ENCODE measurements around the gene INF2.
A peak's percentile ranks its signal among the peaks of the same experiment; 100 is the strongest.

The INF2 gene

DNA sequence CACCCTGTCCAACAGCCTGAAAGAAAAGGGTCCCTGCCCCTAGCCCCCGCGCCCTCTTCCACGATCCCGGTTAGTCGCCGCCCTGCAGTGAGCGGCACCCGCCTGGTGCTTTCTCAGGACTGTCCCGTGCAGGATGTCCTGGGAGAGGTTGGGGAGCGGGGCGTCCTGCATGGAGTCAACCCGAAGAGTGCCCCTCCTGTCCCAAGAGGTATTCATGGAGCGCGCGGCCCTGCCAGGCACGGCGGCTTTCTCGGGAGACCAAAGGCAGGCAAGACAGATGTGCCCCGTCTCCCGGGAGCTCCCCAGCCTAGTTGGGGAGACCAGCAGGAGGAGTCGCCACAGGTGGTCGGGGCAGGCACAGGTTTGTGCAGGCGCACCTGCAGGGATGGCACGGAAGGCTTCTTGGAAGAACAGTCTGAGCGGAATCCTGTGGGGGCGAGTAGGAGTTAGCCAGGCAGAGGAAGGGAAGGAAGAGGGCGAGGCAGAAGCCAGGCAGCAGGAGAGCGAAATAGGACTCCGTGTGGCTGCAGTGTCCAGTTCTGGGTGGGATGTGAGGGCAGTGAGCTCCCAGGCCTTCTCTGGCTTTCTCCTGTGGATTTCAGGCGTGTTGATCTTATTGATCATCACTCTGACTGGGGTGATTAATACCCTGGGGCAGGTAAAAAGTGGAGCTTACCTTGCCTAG is 64.3 kb downstream of the INF2 start:
- TF ChIP-seq, protein P1, sequence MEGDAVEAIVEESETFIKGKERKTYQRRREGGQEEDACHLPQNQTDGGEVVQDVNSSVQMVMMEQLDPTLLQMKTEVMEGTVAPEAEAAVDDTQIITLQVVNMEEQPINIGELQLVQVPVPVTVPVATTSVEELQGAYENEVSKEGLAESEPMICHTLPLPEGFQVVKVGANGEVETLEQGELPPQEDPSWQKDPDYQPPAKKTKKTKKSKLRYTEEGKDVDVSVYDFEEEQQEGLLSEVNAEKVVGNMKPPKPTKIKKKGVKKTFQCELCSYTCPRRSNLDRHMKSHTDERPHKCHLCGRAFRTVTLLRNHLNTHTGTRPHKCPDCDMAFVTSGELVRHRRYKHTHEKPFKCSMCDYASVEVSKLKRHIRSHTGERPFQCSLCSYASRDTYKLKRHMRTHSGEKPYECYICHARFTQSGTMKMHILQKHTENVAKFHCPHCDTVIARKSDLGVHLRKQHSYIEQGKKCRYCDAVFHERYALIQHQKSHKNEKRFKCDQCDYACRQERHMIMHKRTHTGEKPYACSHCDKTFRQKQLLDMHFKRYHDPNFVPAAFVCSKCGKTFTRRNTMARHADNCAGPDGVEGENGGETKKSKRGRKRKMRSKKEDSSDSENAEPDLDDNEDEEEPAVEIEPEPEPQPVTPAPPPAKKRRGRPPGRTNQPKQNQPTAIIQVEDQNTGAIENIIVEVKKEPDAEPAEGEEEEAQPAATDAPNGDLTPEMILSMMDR (IDR thresholded peaks at IDR 0.05; ENCODE audit: unreplicated experiment in 3 of 3) = no peak
- peaks cover 18% of the 10 kb centered on the region for H3K36me3 Mint-ChIP-seq (ENCODE audit: low read depth)
- H3K4me1 Mint-ChIP-seq = peaks cover 30% of the 10 kb centered on the region
- H3K9me3 Mint-ChIP-seq = no peaks in the 10 kb centered on the region
- H3K4me3 Mint-ChIP-seq = peak overlapping the region; percentile 91 to 93 (median 93)
- peak overlapping the region in 2 of 3 experiments; percentile 68 to 69 for H3K27ac Mint-ChIP-seq
- H3K27me3 Mint-ChIP-seq (ENCODE audit: low read depth) = no peaks in the 10 kb centered on the region

DNA sequence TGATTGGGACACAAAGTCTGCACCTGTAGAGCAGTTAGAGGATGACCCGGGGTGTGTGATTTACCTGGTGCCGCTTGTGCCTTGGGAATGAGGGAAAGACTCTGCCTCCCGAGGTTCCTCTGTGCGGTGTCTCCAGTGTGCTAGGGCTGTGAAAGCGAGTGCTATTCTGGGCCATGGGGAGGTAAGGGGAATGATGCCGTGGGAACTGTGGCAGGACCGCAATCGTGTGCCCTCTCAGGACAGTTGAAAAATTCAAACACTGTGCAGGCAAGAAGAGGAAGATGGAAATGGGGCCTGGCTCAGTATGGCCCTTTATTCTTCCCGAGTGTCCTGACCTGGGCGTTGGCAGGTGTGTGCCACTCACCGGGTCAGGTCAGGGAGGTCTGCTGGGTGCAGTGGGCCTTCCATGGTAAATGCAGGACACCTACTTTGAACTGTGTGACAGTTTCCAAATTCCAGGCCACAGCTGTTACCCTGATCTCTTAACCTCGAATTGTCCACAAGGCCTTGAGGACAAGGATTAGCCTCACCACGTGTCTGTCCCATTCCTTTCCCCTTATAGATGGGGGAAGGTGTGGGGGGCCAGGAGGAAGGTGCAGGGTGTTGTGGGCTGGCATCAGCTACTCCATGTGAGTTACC is 64.9 kb downstream of the INF2 start:
- TF ChIP-seq, protein P1 (IDR thresholded peaks at IDR 0.05; ENCODE audit: unreplicated experiment in 3 of 3) = no peak
- peak overlapping the region in 2 of 3 experiments; percentile 68 to 69 for H3K27ac Mint-ChIP-seq
- peaks cover 24% of the 10 kb centered on the region for H3K36me3 Mint-ChIP-seq (ENCODE audit: low read depth)
- H3K9me3 Mint-ChIP-seq = no peaks in the 10 kb centered on the region
- peaks cover 23% of the 10 kb centered on the region for H3K4me1 Mint-ChIP-seq
- H3K27me3 Mint-ChIP-seq (ENCODE audit: low read depth) = no peaks in the 10 kb centered on the region
- peak overlapping the region; percentile 91 to 93 (median 93) for H3K4me3 Mint-ChIP-seq

DNA sequence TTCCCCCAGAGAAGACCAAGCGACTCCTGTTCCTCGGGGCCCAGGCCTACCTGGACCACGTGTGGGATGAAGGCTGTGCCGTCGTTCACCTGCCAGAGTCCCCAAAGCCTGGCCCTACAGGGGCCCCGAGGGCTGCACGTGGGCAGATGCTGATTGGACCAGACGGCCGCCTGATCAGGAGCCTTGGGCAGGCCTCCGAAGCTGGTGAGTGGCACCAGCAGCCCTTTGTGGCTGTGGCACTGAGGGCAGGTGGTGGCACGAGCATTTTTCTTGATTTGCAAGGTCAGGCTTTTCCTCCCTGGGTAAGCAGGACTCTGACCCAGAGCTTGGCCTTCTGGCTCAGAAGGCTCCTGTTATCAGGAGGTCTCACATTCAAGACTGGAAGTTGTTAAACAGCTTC is 66.2 kb downstream of the INF2 start:
- peaks cover 16% of the 10 kb centered on the region for H3K4me1 Mint-ChIP-seq
- no peaks in the 10 kb centered on the region for H3K9me3 Mint-ChIP-seq
- TF ChIP-seq, protein P1 (IDR thresholded peaks at IDR 0.05; ENCODE audit: unreplicated experiment in 3 of 3) = no peak
- H3K27ac Mint-ChIP-seq = no peak overlapping the region
- no peaks in the 10 kb centered on the region for H3K27me3 Mint-ChIP-seq (ENCODE audit: low read depth)
- H3K4me3 Mint-ChIP-seq = peak overlapping the region in 1 of 3 experiments; percentile 74
- H3K36me3 Mint-ChIP-seq (ENCODE audit: low read depth) = peaks cover 37% of the 10 kb centered on the region

DNA sequence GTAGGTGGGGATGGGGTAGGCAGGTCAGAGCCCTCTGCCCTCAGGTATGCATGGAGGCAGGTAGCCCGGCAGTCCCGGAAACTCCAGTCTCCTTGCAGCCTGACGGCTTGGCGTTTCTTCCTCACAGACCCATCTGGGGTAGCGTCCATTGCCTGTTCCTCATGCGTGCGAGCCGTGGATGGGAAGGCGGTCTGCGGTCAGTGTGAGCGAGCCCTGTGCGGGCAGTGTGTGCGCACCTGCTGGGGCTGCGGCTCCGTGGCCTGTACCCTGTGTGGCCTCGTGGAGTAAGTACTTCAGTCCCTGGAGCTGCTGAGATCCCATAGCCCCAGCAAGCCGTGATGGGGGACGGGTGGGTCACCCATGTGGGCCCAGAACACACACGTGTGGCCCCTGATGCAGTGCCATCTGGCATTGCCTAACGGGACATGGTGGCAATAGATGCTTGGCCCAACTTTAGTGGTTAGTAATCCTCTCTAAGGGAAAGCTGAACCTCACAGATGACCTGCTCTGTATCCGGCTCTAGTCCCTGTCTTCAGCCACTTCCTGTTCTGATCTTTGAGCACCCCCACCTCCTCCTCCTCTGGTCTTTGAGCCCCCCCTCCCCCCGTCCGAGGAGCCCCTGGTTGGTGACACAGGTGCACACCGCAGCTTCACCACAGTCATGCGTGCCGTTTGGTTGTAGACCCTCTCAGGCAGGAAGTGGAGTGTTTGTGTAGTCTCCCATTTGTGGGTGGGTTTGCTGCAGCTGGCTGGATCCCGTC is 67.2 kb downstream of the INF2 start:
- Mint-ChIP-seq H3K36me3 (ENCODE audit: low read depth) (peaks cover 46% of the 10 kb centered on the region), H3K4me3 (peak overlapping the region in 2 of 3 experiments; percentile 13 to 74), H3K9me3 (peaks cover 4% of the 10 kb centered on the region), H3K27me3 (ENCODE audit: low read depth) (no peaks in the 10 kb centered on the region), H3K4me1 (peaks cover 16% of the 10 kb centered on the region), H3K27ac (no peak overlapping the region)
- TF ChIP-seq, protein P1 (IDR thresholded peaks at IDR 0.05; ENCODE audit: unreplicated experiment in 3 of 3) = no peak

DNA sequence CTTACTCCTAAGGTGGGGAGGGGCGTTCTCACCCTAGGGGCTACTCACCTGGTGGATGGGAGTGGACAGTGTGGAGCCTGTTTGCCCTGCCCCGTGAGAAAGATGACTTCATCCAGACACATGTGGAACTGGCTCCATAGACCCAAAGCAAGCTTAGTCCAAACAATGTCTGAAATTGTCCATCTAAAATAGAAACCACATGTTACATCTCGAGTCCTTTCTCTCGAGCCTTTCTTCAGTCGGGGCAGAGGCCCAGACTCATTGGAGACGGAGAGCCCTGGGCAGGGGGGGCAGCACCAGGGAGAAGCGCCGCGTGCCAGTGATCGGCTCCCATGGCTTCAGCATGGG is 67.8 kb downstream of the INF2 start:
- TF ChIP-seq, protein P1 (IDR thresholded peaks at IDR 0.05; ENCODE audit: unreplicated experiment in 3 of 3) = no peak
- Mint-ChIP-seq H3K4me3 (peak overlapping the region in 2 of 3 experiments; percentile 13 to 19), H3K27me3 (ENCODE audit: low read depth) (no peaks in the 10 kb centered on the region), H3K27ac (no peak overlapping the region), H3K36me3 (ENCODE audit: low read depth) (peaks cover 52% of the 10 kb centered on the region), H3K4me1 (peaks cover 16% of the 10 kb centered on the region), H3K9me3 (peaks cover 6% of the 10 kb centered on the region)
